Measurements from ENCODE around the gene PRMT3. TPM values are rescaled to one million over a fixed set of nuclear protein-coding genes. Genes with fewer than 3 reads are reported as not detected.
"Not testable (repeated sequence)": the region's sequence is repeated elsewhere in the genome, so short reads cannot be mapped to it uniquely, and the experiment has no call there.

PRMT3 gene
- total RNA-seq, 1 donor from 2014 or later = 13.3 TPM

GRCh38 chr11:20479513-20479912 is 92.0 kb downstream of the PRMT3 start:
- DNase-seq (ENCODE audit: missing footprints) (no peak), ATAC-seq (no peak)
- intact Hi-C loops (cut with DNase I) = no loop called here

- no peak for ATAC-seq
- intact Hi-C loops (cut with DNase I) = no loop called here
- DNase-seq (ENCODE audit: missing footprints) = no peak
Measured at GRCh38 chr11:20483931-20484330, 96.4 kb downstream of the PRMT3 start.

- DNase-seq (ENCODE audit: missing footprints); ATAC-seq; intact Hi-C loops (cut with DNase I): not testable (repeated sequence)
Measured at GRCh38 chr11:20484416-20484815, 96.9 kb downstream of the PRMT3 start.

- no peak for ATAC-seq
- intact Hi-C loops (cut with DNase I) = no loop called here
Measured at GRCh38 chr11:20488352-20488751, 100.8 kb downstream of the PRMT3 start.

GRCh38 chr11:20489948-20490347 is 102.4 kb downstream of the PRMT3 start:
- intact Hi-C loops (cut with DNase I) = no loop called here
- no peak for ATAC-seq
- DNase-seq (ENCODE audit: missing footprints) = no peak

More at GRCh38 chr11:20488352-20488751, 100.8 kb downstream of the PRMT3 start:
- DNase-seq (ENCODE audit: missing footprints) = no peak

GRCh38 chr11:20493340-20493739 is 105.8 kb downstream of the PRMT3 start:
- DNase-seq (ENCODE audit: missing footprints) (no peak), ATAC-seq (no peak)
- intact Hi-C loops (cut with DNase I) = no loop called here

- no peak for DNase-seq (ENCODE audit: missing footprints)
- ATAC-seq = no peak
- intact Hi-C loops (cut with DNase I) = no loop called here
Measured at GRCh38 chr11:20497124-20497792, 109.7 kb downstream of the PRMT3 start.

GRCh38 chr11:20501252-20501651 is 113.7 kb downstream of the PRMT3 start:
- no peak for DNase-seq (ENCODE audit: missing footprints)
- intact Hi-C loops (cut with DNase I) = no loop called here
- no peak for ATAC-seq

GRCh38 chr11:20501971-20502370 is 114.5 kb downstream of the PRMT3 start:
- DNase-seq (ENCODE audit: missing footprints) (no peak), ATAC-seq (no peak)
- intact Hi-C loops (cut with DNase I) = no loop called here

- DNase-seq (ENCODE audit: missing footprints) = no peak
- intact Hi-C loops (cut with DNase I) = no loop called here
- ATAC-seq = no peak
Measured at GRCh38 chr11:20511982-20512381, 124.5 kb downstream of the PRMT3 start.

- ATAC-seq (no peak), DNase-seq (ENCODE audit: missing footprints) (no peak)
- intact Hi-C loops (cut with DNase I) = no loop called here
Measured at GRCh38 chr11:20512869-20513268, 125.4 kb downstream of the PRMT3 start.

- ATAC-seq = peak; percentile 59
- no peak for DNase-seq (ENCODE audit: missing footprints)
- intact Hi-C loops (cut with DNase I) = no loop called here
Measured at GRCh38 chr11:20518323-20518834, 130.9 kb downstream of the PRMT3 start.

- no peak for DNase-seq (ENCODE audit: missing footprints)
- intact Hi-C loops (cut with DNase I) = no loop called here
- ATAC-seq = no peak
Measured at GRCh38 chr11:20522536-20522935, 135.0 kb downstream of the PRMT3 start.

- DNase-seq (ENCODE audit: missing footprints) = no peak
- intact Hi-C loops (cut with DNase I) = no loop called here
- no peak for ATAC-seq
Measured at GRCh38 chr11:20529757-20530156, 142.2 kb downstream of the PRMT3 start.

GRCh38 chr11:20530942-20531703 is 143.6 kb downstream of the PRMT3 start:
- intact Hi-C loops (cut with DNase I) = no loop called here
- ATAC-seq = no peak
- no peak for DNase-seq (ENCODE audit: missing footprints)

- DNase-seq (ENCODE audit: missing footprints) = no peak
- no peak for ATAC-seq
- intact Hi-C loops (cut with DNase I) = no loop called here
Measured at GRCh38 chr11:20535271-20535881, 147.9 kb downstream of the PRMT3 start.

- intact Hi-C loops (cut with DNase I) = no loop called here
- ATAC-seq = no peak
- no peak for DNase-seq (ENCODE audit: missing footprints)
Measured at GRCh38 chr11:20536365-20536764, 148.8 kb downstream of the PRMT3 start.

GRCh38 chr11:20536784-20537183 is 149.3 kb downstream of the PRMT3 start:
- ATAC-seq (no peak), DNase-seq (ENCODE audit: missing footprints) (no peak)
- intact Hi-C loops (cut with DNase I) = no loop called here

- intact Hi-C loops (cut with DNase I) = no loop called here
- no peak for DNase-seq (ENCODE audit: missing footprints)
- no peak for ATAC-seq
Measured at GRCh38 chr11:20541503-20541902, 154.0 kb downstream of the PRMT3 start.
